A549 (cell line): ENCODE data around the gene HIF1A. TPM values are rescaled to one million over a fixed set of nuclear protein-coding genes. Genes with fewer than 3 reads are reported as not detected.

ENCODE experiments used
- ATAC-seq, 2 experiments: fragments of 200-7000 bp in 1 of 2; fragments of >200 bp in 1 of 2; cut with Nextera tagmentation in 1 of 2; cut with Tn5 transposase in 1 of 2; 3 replicates each; pipeline versions ENCODE4 v1.8.0 to v1.9.1; 2018 to 2020; ENCODE audit warnings: mild to moderate bottlenecking in 1 of 2, moderate library complexity in 1 of 2
- CTCF ChIA-PET: fragments of 300-600 bp; sonication (Branson Sonifier 250); formaldehyde crosslinking; extraction: SDS; loops from one replicate; lab custom pipeline; 2021; ENCODE audit warnings: antibody characterized with exemption, inconsistent platforms; lab: Yijun Ruan, JAX
- POLR2A ChIA-PET: fragments of 350-600 bp; formaldehyde crosslinking; extraction: SDS; loops from one replicate; lab custom pipeline; 2021; ENCODE audit warnings: antibody characterized with exemption, inconsistent platforms; lab: Yijun Ruan, JAX
- DNase-seq, 2 experiments: peaks; one replicate each; pipeline versions ENCODE4 v3.0.0 to v3.0.0-alpha.2; 2011 to 2016; ENCODE audit warnings: low read depth in 1 of 2, low spot score in 1 of 2
- FAIRE-seq: peaks from 2 replicates; lab custom pipeline; 2011; peaks lifted over from hg19 to GRCh38; lab: Jason Lieb, UNC
- H3K27ac ChIP-seq, 2 experiments: fragments of >200 bp; sonication (Bioruptor Twin); formaldehyde crosslinking; 3 replicates each; pipeline ENCODE4 v1.5.1; 2016 to 2017
- H3K4me1 ChIP-seq: fragments of >200 bp; sonication (Bioruptor Twin); formaldehyde crosslinking; 3 replicates; pipeline ENCODE4 v1.6.1; 2016
- H3K4me2 ChIP-seq: fragments of >200 bp; sonication (Bioruptor Twin); formaldehyde crosslinking; 3 replicates; pipeline ENCODE4 v1.6.1; 2016
- H3K4me3 ChIP-seq: fragments of >200 bp; sonication (Bioruptor Twin); formaldehyde crosslinking; 3 replicates; pipeline ENCODE4 v1.5.1; 2016
- H3K9me3 ChIP-seq: fragments of >200 bp; sonication (Bioruptor Twin); formaldehyde crosslinking; 3 replicates; pipeline ENCODE4 v1.6.1; 2016
- EP300 ChIP-seq, 2 experiments: fragments of >200 bp; sonication (Bioruptor Twin); formaldehyde crosslinking; IDR thresholded peaks; 2 replicates in 1 of 2; 3 replicates in 1 of 2; pipeline ENCODE4 v1.6.1; 2016 to 2017
- FOSB ChIP-seq: fragments of 250-450 bp; sonication (Bioruptor Pico); IDR thresholded peaks from 2 replicates; pipeline ENCODE4 v1.5.0; 2020; ENCODE audit warnings: mild to moderate bottlenecking, moderate library complexity
- HEYL ChIP-seq: fragments of 250-450 bp; sonication (Bioruptor Pico); IDR thresholded peaks from 2 replicates; pipeline ENCODE4 v1.8.0; 2021; ENCODE audit warnings: mild to moderate bottlenecking, moderate library complexity
- HOXA7 ChIP-seq: fragments of 250-450 bp; sonication (Bioruptor Pico); IDR thresholded peaks from 2 replicates; pipeline ENCODE4 v1.5.0; 2020; ENCODE audit warnings: mild to moderate bottlenecking, moderate library complexity
- HOXB5 ChIP-seq: fragments of 250-450 bp; sonication (Bioruptor Pico); IDR thresholded peaks from 2 replicates; pipeline ENCODE4 v1.5.0; 2020; ENCODE audit warnings: mild to moderate bottlenecking, moderate library complexity
- KDM1A ChIP-seq: fragments of 200-600 bp; sonication (generic); IDR thresholded peaks from 2 replicates; pipeline ENCODE4 v1.6.1; 2016; ENCODE audit warnings: low read depth, mild to moderate bottlenecking
- MAFK ChIP-seq: fragments of 450-650 bp; IDR thresholded peaks from 2 replicates; pipeline ENCODE4 v1.6.1; 2014; ENCODE audit not compliant: partially characterized antibody
- MAX ChIP-seq: IDR thresholded peaks from 2 replicates; pipeline ENCODE4 v1.6.1; 2012
- RARB ChIP-seq: fragments of 250-450 bp; sonication (Bioruptor Pico); IDR thresholded peaks from 2 replicates; pipeline ENCODE4 v1.8.0; 2021; ENCODE audit warnings: mild to moderate bottlenecking, moderate library complexity
- RCOR1 ChIP-seq: fragments of 150-350 bp; IDR thresholded peaks from 2 replicates; pipeline ENCODE4 v1.6.1; 2014; ENCODE audit warnings: antibody characterized with exemption, low read length, low read depth
- TFCP2L1 ChIP-seq: fragments of 250-450 bp; sonication (Bioruptor Pico); IDR thresholded peaks from 2 replicates; pipeline ENCODE4 v1.5.0; 2021; ENCODE audit warnings: mild to moderate bottlenecking
- TP53 ChIP-seq: fragments of 250-450 bp; sonication (Bioruptor Pico); IDR thresholded peaks from 2 replicates; pipeline ENCODE4 v1.5.0; 2021; ENCODE audit warnings: mild to moderate bottlenecking, moderate library complexity
- ZFP36 ChIP-seq: fragments of 450-650 bp; IDR thresholded peaks from 2 replicates; pipeline ENCODE4 v1.6.1; 2014; ENCODE audit warnings: borderline replicate concordance; ENCODE audit not compliant: partially characterized antibody
- ZSCAN20 ChIP-seq: fragments of 250-450 bp; sonication (Bioruptor Pico); IDR thresholded peaks from 2 replicates; pipeline ENCODE4 v1.8.0; 2022; ENCODE audit warnings: mild to moderate bottlenecking, moderate library complexity
- WGBS: methylation state at CpG from one replicate; pipeline ENCODE4 v1.1.6; 2017; ENCODE audit errors: missing lambda C conversion rate; 5-methylcytosine and 5-hydroxymethylcytosine counted together
- polyA plus RNA-seq, 4 experiments: library from polyadenylated mRNA; depleted of rRNA in 3 of 4; stranded (reverse); fragments of >200 nt; fragmentation: RNase III in 1 of 4; extraction: RNeasy Plus Mini Kit Qiagen cat#74134 plus additional on column Dnase treatment in 1 of 4; gene quantifications; 2 replicates in 3 of 4; 3 replicates in 1 of 4; pipeline ENCODE4 v1.2.3, GENCODE V29; 2011 to 2017
- TF ChIP-seq, protein P1 (sequence below): fragments of 150-350 bp; IDR thresholded peaks from 2 replicates; pipeline ENCODE4 v1.6.1; 2014; ENCODE audit warnings: low read depth, mild to moderate bottlenecking, low read length
- TF ChIP-seq, protein P2 (sequence below): IDR thresholded peaks from 2 replicates; pipeline ENCODE4 v1.6.1; 2012; ENCODE audit warnings: low read depth, borderline replicate concordance

HIF1A gene
- polyA plus RNA-seq, 2 of the 4 experiments (the other 2 are of a cell fraction) = 284 to 391 TPM

DNA sequence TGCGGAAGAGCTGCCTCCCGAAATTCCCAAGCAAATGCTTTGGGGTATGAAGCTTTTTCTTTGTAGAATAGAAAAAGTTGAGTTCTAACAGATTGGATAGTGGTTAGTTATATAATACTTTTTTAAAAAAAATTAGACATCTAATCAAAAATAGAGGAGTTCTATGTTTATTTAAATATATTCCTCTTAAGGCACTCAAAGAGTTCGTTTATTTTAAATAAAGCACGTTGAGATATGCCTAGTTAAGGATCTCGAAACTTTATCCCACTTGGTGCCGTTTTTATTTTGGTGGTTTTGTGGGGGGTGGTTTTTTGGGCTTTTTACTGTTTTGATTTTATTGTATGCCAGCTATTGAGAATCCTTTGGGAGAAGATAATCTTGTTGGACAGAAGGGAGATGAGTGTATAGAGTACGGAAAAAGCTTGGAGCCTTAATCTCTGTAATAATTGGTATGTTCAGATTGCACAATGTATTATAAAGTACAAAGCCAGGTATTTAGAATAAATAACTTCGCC, 56.2 kb downstream of the HIF1A start:
- H3K9me3 ChIP-seq = no peaks in the 10 kb centered on the region
- DNase-seq = no peak
- CTCF ChIA-PET = interaction anchor here (1.0 to 2.8 kb wide), 4 partner anchors 11 to 295 kb away, joined by 3 to 10 read pairs (median 3); partner anchors contain the start of gene SNAPC1
- FAIRE-seq = no peak
- peak overlapping the region; percentile 72 to 89 for H3K27ac ChIP-seq
- ATAC-seq = no peak
- 59% methylated on average over 8 of the region's 8 CpGs for WGBS
- H3K4me2 ChIP-seq = peak overlapping the region; percentile 74
- no peak for TF ChIP-seq TP53 (CRISPR knock-in tag)
- no peak for TF ChIP-seq TFCP2L1 (CRISPR knock-in tag)
- TF ChIP-seq, protein P1, sequence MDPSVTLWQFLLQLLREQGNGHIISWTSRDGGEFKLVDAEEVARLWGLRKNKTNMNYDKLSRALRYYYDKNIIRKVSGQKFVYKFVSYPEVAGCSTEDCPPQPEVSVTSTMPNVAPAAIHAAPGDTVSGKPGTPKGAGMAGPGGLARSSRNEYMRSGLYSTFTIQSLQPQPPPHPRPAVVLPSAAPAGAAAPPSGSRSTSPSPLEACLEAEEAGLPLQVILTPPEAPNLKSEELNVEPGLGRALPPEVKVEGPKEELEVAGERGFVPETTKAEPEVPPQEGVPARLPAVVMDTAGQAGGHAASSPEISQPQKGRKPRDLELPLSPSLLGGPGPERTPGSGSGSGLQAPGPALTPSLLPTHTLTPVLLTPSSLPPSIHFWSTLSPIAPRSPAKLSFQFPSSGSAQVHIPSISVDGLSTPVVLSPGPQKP = no peak
- peak; percentile 67; the same call in 1 of the 2 replicates for TF ChIP-seq HOXA7 (CRISPR knock-in tag)
- no peak for TF ChIP-seq ZSCAN20 (CRISPR knock-in tag)
- H3K4me1 ChIP-seq = peaks cover 65% of the 10 kb centered on the region
- H3K4me3 ChIP-seq = peak overlapping the region; percentile 38
- POLR2A ChIA-PET = interaction anchor here (1.5 to 4.6 kb wide), 2 partner anchors 11 to 280 kb away, joined by 3 to 25 read pairs; partner anchors contain the start of gene SNAPC1

GRCh38 chr14:61752626-61753025, 57.3 kb downstream of the HIF1A start:
- ATAC-seq (no peak), DNase-seq (no peak), FAIRE-seq (no peak)
- H3K4me2 ChIP-seq = peak overlapping the region; percentile 74; the same call in 1 of the 3 replicates
- 58% methylated on average over 4 of the region's 4 CpGs for WGBS
- H3K4me1 ChIP-seq = peaks cover 57% of the 10 kb centered on the region
- no peaks in the 10 kb centered on the region for H3K9me3 ChIP-seq
- CTCF ChIA-PET = interaction anchor here (0.6 to 1.6 kb wide), 6 partner anchors 10 to 459 kb away, joined by 3 to 5 read pairs (median 3); partner anchors contain the start of gene SNAPC1
- TF ChIP-seq, protein P2, sequence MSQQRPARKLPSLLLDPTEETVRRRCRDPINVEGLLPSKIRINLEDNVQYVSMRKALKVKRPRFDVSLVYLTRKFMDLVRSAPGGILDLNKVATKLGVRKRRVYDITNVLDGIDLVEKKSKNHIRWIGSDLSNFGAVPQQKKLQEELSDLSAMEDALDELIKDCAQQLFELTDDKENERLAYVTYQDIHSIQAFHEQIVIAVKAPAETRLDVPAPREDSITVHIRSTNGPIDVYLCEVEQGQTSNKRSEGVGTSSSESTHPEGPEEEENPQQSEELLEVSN = no peak
- TF ChIP-seq HOXB5 (CRISPR knock-in tag) = no peak
- TF ChIP-seq RCOR1 = no peak
- no peak for TF ChIP-seq MAFK
- no peak for TF ChIP-seq ZFP36
- no peak for TF ChIP-seq EP300 (IDR thresholded peaks at IDR 0.05)
- no peak for TF ChIP-seq ZSCAN20 (CRISPR knock-in tag)
- no peak for TF ChIP-seq MAX
- TF ChIP-seq KDM1A = no peak
- TF ChIP-seq HEYL (CRISPR knock-in tag) = no peak
- TF ChIP-seq, all 56 proteins: peak for 0
- H3K4me3 ChIP-seq = no peak overlapping the region
- H3K27ac ChIP-seq = peak overlapping the region in 1 of 2 experiments; percentile 4; a peak in 1 of 6 replicates
- POLR2A ChIA-PET = interaction anchor here (0.6 to 4.6 kb wide), 2 partner anchors 10 to 199 kb away, joined by 3 to 25 read pairs; partner anchors contain the start of gene SNAPC1

DNA sequence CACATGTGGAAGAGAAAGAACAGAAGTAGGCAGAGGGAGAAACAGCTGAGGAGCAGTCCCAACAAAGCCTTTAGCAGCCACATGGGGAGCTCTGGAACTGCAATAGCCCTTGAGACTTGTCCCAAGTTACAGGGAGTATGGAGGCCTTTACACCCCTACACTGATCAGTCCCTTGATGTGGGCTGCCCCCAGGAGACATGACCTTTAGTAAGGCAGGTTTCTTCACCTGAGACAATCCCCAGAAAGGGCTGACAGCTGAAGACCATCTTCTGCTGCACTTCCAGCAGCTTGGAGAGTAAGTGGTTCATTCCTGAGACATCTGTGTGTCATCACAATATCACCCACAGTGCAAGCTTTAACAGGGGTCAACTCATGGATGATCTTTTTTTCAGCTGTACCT, 58.3 kb downstream of the HIF1A start:
- CTCF ChIA-PET = interaction anchor here (0.7 to 1.4 kb wide), 3 partner anchors 13 to 284 kb away, joined by 3 to 5 read pairs (median 3); no protein-coding TSS in a partner anchor
- DNase-seq (no peak), ATAC-seq (peak; percentile 35 to 41; a peak in 3 of 6 replicates), FAIRE-seq (no peak)
- Histone ChIP-seq H3K9me3 (no peaks in the 10 kb centered on the region), H3K4me1 (peaks cover 47% of the 10 kb centered on the region), H3K27ac (peak overlapping the region in 1 of 2 experiments; percentile 39; a peak in 2 of 6 replicates), H3K4me2 (no peak overlapping the region), H3K4me3 (no peak overlapping the region)
- POLR2A ChIA-PET = no interaction called here
- TF ChIP-seq RARB (CRISPR knock-in tag) (no peak), TFCP2L1 (CRISPR knock-in tag) (peak; percentile 41; the same call in 1 of the 2 replicates), FOSB (CRISPR knock-in tag) (0 out of 2 replicates have a peak, but pooled peaks have one; percentile 30)
